H4 (cell line): ENCODE results near the gene MYLK. TPM values are rescaled to one million over a fixed set of nuclear protein-coding genes. Genes with fewer than 3 reads are reported as not detected.
"Not testable (repeated sequence)": the region's sequence is repeated elsewhere in the genome, so short reads cannot be mapped to it uniquely, and the experiment has no call there.

Source experiments
- DNase-seq: peaks from one replicate; pipeline ENCODE4 v3.0.0-alpha.2; 2015; ENCODE audit warnings: low spot score
- total RNA-seq: library from RNA; depleted of rRNA; stranded (reverse); fragments of >200 nt; shearing (Covaris generic); gene quantifications from 2 replicates; pipeline ENCODE4 v1.2.3, GENCODE V29; 2014

The MYLK gene
- total RNA-seq, 1 experiment from 2014 or later: 25.1 TPM

- DNase-seq: peak; percentile 86
Measured at GRCh38 chr3:123750659-123751420, 133.3 kb downstream of the MYLK start.

DNA sequence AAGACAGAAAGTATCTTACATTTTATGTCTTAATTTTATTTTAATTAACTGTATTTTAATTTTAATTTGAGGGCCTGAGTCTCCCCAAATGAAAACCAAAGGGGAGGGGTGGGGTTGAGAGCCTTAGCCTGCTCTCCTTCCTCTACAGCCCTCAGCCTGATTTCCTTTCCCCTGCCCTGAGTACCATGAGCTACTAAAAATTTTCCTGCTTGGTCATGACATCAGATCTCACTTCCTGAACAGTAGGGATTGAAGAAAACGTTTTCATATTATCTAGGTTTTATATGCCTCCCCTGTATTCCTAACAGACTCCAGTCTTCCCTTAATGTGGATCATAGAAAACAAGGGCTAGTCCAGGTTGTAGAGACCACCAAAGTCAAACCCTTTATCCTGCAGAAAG, 133.9 kb downstream of the MYLK start:
- no peak for DNase-seq

GRCh38 chr3:123749711-123750110, 134.4 kb downstream of the MYLK start:
- peak; percentile 77 for DNase-seq

DNA sequence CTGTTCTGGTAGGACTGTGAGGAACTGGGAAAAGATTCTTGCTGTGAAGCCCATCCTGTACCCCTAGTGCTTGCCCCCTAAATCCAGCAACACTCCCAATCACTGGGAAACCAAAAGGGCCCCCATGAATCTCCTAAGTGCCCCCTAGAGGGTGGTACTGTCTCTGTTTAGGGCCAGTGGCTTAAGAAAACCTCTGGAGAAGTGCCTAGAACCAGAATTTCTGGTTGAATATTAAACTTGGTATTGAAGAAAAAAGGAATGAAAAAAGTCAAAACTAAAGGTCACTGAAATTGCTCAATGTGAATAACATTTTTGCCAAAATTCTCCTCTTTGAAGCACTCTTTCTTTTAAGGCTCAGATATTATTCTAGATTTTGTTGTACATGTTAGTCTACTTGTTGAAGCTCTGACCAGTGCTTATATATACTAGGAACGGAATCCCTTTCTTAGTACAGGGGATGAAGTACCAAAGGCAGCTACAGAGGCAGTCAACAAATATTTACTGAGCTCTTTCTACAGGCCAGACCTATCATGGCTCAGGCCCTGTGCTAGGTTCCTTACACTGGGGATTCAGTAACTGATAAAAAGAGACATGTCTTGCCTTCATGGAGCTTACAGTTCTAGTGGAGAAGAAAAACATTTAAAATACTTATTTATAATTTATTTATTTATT, 138.8 kb downstream of the MYLK start:
- DNase-seq: no peak

DNA sequence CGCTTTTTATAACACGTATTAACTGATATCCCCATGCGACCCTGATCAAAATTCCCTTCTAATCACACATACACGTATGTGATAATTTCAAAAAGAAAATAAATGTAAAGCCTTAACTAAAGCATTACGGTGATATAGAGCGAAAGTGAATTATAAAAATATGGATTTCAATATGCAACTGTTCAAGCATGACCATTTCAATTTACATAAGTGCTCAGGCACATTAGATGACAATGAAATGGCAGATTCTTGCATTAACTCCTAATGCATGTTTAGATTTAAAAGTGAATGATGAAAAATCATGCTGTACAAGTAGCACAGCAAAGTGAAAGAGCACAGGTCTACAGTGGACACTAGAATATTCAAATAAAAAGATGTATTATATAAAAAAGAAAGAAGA, 140.1 kb downstream of the MYLK start:
- DNase-seq: no peak

DNA sequence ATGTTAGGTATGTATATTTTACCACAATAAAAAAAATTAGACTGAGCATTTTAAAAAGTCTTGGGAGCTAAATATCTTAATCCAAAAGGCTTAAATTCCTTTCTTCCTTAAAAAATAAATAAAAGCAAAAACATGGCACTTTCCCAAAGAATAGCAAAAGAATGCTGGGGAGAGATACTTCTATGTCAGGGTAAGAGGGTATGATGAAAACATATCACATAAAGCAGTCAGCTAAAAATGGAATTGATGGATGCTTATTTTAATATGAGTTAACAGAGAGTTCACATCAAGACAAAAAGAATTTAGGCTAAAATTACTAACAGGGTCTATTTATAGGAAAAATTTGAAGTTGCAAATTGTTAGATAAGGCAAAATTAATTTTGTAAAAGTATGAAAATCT, 141.0 kb downstream of the MYLK start:
- DNase-seq: no peak

- DNase-seq: no peak
Measured at GRCh38 chr3:123741041-123741511, 143.1 kb downstream of the MYLK start.

GRCh38 chr3:123740391-123740822, 143.7 kb downstream of the MYLK start:
- DNase-seq: no peak

- no peak for DNase-seq
Measured at GRCh38 chr3:123739754-123740153, 144.4 kb downstream of the MYLK start.

- no peak for DNase-seq
Measured at GRCh38 chr3:123739106-123739505, 145.0 kb downstream of the MYLK start.

DNA sequence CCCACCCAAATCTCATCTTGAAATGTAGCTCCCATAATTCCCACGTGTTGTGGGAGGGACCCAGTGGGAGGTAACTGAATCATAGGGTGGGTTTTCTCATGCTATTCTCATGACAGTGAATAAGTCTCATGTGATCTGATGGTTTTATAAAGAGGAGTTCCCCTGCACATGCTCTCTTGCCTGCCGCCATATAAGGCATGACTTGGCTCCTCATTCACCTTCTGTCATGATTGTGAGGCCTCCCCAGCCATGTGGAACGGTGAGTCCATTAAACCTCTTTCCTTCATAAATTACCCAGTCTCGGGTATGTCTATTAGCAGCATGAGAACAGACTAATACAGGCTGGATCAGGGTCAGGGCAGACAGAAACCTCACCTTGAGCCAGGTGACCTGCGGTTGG, 145.6 kb downstream of the MYLK start:
- DNase-seq: not testable (repeated sequence)

DNA sequence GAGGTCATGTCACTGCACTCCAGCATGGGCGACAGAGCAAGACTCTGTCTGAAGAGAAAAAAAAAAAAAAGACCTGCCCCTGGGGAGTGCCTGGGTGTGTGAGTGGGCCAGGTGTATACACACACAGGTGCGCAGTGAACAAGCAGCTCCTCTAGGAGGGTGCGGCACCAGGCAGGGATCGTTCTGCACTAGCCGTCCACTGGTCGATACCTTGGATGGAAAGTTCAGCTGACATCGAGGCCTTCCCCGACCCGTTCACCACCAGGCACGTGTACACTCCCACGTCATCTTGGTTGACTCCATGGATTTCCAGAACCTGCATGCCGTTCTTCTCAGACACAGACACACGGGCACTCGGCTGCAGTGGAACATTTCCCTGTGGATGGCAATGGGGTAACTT, 147.0 kb downstream of the MYLK start:
- DNase-seq: no peak

GRCh38 chr3:123735456-123735855, 148.7 kb downstream of the MYLK start:
- no peak for DNase-seq

DNA sequence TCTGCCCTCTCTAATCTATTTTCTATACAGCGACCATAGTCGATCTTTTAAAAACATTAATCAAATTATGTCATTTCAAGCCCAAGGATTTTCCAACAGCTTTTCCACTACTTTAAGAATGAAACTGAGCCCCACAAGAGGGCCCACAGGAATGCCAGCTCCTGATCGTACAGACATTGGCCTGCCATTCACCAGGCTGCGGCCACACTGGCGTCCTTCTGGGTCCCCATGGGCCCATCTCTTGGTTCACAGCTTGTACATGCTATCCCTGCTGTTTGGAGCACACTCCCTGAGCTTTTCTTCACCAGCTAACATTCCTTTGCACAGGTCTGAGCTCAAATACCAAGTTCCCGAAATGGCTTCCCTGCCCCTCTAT, 149.6 kb downstream of the MYLK start:
- no peak for DNase-seq

DNA sequence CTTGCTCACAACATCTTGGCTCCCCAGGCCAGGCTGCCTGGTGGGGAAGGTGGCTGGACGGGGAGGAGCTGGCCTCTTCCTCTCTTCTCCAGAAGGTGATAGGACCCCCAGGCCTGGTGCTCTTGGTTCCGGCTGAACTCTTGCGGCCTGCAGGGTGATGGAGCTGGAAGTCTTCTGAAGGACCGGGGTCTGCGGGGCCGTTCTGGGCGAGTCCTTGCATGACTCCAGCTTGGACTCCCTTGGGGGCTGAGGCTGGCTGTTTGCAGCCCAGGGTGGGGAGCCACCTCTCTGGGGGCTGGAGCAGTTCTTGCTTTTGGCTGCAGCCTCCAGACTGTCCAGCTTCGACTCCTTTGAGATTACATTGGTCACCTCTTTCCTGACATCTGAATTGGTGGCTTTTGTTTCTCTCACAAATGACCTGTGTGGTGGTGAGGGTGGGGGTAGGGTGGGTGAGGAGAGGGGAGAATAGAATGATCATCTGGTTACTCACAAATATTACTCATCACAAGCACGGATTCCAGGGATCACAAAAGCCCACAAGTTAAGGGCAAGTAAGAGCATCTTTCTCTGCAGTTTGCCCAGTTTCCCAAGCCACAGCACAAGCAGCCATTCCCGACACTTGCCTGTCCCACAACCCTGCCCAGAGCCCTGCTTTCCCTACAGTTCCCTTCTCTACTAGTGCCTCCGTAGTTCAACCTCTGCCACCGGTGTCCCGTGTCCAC, 150.2 kb downstream of the MYLK start:
- DNase-seq: peak; percentile 64

- no peak for DNase-seq
Measured at GRCh38 chr3:123733341-123733740, 150.8 kb downstream of the MYLK start.

- DNase-seq: peak; percentile 98
Measured at GRCh38 chr3:123732447-123732846, 151.7 kb downstream of the MYLK start.

DNA sequence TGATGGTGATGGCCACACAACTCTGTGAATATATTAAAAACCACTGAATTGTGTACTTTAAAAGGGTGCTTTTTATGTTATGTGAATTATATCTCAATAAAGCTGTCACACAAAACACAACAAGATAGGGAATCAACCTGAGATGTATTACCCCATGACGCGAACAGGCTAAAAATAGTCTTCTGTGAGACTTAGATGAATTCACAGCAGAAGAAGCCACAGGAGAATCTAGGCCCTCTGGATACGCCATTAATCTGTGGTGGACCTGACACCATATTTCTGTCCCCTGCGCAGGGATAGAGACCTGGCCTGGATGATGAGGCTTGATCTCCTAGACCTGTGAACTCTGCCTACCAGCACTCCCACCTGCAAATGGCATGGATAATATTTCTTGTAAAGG, 153.3 kb downstream of the MYLK start:
- DNase-seq: no peak

GRCh38 chr3:123728991-123729390, 155.1 kb downstream of the MYLK start:
- DNase-seq: no peak

DNA sequence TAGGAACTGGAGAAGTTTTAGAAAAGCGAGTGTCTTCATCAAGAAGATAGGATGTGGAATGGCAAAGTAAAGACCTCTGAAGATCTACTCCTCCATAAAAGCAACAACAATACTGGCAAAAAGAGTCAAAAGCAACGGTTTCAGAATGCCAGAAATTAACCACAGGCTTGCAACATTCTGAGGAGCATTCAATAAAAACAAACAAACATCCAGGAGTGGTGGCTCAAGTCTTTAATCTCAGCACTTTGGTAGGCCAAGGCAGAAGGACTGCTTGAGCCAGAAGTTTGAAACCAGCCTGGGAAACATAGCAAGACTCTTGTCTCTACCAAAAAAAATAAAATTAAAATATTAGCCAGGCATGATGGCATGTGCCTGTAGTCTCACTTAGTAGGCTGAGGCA, 156.1 kb downstream of the MYLK start:
- DNase-seq: peak; percentile 39

GRCh38 chr3:123725652-123726400, 158.3 kb downstream of the MYLK start:
- no peak for DNase-seq

GRCh38 chr3:123724306-123724705, 159.8 kb downstream of the MYLK start:
- DNase-seq: no peak
